ENCODE measurements around the gene SPTAN1.

Gene SPTAN1

DNA sequence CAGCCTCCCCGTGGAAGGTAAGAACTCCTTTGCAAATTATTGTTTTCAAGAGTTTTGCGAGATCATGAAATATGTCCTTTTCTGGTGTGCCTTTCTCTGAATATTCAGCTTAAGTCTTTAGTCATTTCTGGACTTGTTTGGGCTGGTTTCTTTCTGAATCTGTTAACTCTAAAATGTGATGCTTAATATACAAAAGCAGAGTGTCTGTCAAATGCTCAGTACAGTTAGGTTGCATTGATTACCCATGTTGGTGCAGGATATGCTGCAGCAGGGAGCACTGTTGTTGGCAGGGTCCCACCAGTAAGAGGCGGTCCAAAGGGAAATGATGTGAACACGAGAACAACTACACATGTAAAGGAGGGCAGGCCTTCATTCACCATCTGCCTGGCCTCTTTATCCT is 47.7 kb downstream of the SPTAN1 start:
- no peak for DNase-seq (ENCODE audit: low read depth in 2 of 2)

DNA sequence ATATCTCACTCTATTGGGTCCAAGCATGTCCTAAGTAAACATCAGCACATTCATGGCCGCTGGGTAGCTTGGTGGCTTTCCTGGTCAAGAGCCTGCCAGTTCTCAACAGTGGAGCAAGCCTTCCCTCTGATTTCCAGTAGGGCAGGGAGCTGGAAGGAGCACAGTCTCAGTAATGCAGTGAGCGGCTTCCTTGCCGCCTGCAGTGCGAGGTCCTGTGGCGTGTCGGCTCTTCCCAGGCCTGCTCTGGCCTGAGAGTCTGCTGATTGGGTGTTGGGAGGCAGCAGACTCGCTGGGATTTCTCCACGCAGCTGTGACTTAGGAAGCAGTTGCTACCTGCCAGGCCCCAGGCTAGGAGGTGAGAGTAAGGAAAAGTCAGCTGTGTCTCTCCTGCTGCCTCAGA is 51.3 kb downstream of the SPTAN1 start:
- DNase-seq (ENCODE audit: low read depth in 2 of 2) = no peak

- no peak for DNase-seq (ENCODE audit: low read depth in 2 of 2)
Measured at GRCh38 chr9:128607642-128608350, 55.4 kb downstream of the SPTAN1 start.

DNA sequence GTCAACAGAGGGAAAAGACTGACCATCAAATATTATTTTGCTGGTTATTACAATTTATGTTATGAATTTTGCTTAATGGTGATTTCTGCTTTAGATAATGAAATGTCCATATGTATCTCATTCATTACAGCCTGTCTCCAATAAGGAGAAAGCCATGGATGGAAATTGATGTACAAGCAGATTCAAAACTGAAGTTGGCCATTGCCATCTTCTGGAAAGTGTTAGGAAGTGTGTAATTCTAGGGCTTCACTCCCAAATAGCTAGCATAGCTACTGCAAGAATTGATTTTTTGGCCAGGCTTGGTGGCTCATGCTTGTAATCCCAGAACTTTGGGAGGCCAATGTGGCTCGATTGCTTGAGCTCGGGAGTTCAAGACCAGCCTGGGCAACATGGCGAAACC is 58.5 kb downstream of the SPTAN1 start:
- DNase-seq (ENCODE audit: low read depth in 2 of 2) = no peak

DNA sequence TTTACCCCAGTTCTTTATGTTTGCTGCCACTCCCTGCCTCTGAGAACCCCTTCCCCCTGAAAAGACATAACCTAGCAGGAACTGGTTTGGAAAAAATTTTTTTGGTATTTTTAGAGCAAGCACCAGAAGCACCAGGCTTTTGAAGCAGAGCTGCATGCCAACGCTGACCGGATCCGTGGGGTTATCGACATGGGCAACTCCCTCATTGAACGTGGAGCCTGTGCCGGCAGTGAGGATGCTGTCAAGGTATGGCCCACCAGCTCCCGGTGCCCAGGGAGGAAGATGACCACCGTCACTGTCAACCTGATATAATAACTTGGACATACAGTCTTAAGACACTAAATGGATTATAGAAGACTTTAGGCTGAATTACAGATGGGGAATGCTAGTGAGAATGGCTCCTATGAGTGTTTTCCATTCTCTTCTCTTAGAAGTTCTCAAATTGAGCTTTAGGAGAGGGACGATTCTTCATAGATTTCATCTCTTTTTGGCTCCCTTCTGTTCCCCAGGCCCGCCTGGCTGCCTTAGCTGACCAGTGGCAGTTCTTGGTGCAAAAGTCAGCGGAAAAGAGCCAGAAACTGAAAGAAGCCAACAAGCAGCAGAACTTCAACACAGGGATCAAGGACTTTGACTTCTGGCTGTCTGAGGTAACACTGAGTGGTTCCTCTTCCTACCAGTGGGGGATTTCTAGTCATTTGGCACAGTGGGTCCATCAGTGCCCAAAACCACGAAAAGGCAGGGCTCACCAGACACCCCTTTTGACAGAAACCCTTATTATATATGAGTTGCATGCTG is 59.4 kb downstream of the SPTAN1 start:
- DNase-seq (ENCODE audit: low read depth in 2 of 2) = no peak

DNA sequence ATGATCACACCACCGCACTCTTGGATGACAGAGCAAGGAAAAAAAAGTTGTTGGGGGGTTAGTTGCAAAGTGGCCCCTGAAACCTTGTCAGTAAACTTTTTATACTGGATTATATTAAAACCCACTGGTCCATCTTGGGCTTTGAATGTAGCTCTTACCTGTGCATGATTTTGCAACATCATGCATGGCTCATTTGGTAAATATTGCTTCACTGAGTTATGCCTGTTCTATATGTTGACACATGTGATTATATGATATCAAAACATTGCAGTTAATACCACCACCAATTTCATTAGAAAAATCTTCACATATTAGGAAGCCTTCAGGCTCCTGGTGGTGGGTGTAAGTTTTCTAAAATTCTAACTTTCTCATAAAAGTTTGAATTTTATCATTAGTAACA is 62.3 kb downstream of the SPTAN1 start:
- no peak for DNase-seq (ENCODE audit: low read depth in 2 of 2)

GRCh38 chr9:128615571-128615970 is 63.2 kb downstream of the SPTAN1 start:
- no peak for DNase-seq (ENCODE audit: low read depth in 2 of 2)

- DNase-seq (ENCODE audit: low read depth in 2 of 2) = no peak
Measured at GRCh38 chr9:128617943-128618342, 65.6 kb downstream of the SPTAN1 start.

DNA sequence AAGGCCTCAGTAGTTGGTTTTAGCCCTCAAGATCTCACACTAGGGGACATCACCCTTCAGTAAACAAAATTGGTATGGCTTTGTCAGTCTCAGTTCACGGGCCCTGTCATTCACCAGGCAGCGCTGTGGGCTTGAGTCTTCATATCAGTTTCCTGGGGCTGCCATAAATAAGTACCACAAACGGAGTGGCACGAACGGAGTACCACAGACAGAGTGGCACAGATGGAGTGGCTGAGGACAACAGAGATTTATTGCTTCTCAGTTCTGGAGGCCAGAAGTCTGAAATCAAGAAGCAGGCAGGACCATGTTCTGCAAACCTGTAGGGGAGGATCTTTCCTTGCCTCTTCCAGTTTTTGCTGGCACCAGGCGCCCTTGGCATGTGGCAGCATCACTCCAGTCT is 66.7 kb downstream of the SPTAN1 start:
- DNase-seq (ENCODE audit: low read depth in 2 of 2) = no peak

- DNase-seq (ENCODE audit: low read depth in 2 of 2) = no peak
Measured at GRCh38 chr9:128619779-128620178, 67.4 kb downstream of the SPTAN1 start.

GRCh38 chr9:128621730-128622455 is 69.5 kb downstream of the SPTAN1 start:
- DNase-seq (ENCODE audit: low read depth in 2 of 2) = no peak

DNA sequence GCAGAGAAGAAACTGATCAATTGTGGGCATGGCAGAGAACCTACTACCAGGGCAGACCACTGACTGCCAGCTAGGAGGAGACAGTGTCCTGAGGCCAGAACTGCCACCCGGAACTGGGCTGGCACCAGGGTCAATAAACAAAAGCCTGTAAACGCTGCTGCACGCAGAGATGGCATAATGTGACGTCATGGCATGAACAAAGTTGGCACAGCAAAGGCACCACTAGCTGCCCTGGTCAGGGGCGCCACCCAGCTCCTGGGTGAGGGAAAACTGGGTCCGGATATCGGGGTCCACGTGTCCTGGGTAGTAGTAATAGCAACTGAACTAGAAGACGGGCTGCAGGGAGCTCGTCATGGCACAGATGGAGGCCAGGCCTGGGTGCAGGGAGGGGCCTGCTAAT is 72.2 kb downstream of the SPTAN1 start:
- no peak for DNase-seq (ENCODE audit: low read depth in 2 of 2)

DNA sequence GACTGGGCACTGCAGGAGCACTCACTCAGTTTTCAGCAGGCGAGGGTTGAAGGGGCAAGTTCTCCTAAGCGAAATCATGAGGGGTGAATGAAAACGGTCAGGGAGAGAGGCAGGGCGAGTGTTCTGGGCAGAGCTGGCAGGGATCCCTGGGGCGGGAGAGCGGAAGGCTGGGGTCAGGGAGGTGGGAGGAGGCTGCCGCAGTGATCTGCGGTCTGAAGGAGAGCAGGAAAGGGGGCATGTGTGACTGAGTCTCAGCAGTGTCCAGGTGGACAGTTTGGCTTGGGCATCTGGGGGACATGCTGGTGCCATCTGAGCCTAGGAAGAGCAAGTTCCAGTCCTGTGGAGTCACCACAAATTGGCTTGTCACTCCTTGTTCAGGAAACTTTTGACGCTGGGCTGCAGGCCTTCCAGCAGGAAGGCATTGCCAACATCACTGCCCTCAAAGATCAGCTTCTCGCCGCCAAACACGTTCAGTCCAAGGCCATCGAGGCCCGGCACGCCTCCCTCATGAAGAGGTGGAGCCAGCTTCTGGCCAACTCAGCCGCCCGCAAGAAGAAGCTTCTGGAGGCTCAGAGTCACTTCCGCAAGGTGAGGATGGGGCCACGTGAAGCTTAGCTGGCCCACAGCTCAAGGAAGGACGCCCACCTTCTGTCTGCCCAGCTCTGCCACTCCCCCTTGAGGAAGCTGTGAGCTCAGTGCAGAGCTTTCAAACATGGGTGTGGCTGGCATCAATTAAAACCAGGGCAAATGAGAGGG is 73.2 kb downstream of the SPTAN1 start:
- no peak for DNase-seq (ENCODE audit: low read depth in 2 of 2)

DNA sequence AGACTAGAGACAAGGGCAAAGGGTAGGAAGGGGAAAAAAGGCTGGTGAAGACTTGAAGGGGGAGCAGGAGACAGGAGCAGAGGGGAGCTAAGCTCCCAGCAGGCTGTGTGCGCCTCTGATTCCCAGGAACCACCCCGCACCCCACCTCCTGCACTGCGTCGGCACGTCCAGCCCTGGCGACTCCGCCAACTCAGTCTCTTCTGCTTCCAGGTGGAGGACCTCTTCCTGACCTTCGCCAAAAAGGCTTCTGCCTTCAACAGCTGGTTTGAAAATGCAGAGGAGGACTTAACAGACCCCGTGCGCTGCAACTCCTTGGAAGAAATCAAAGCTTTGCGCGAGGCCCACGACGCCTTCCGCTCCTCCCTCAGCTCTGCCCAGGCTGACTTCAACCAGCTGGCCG is 73.8 kb downstream of the SPTAN1 start:
- DNase-seq (ENCODE audit: low read depth in 2 of 2) = no peak

GRCh38 chr9:128627127-128627715 is 74.8 kb downstream of the SPTAN1 start:
- DNase-seq (ENCODE audit: low read depth in 2 of 2) = no peak

DNA sequence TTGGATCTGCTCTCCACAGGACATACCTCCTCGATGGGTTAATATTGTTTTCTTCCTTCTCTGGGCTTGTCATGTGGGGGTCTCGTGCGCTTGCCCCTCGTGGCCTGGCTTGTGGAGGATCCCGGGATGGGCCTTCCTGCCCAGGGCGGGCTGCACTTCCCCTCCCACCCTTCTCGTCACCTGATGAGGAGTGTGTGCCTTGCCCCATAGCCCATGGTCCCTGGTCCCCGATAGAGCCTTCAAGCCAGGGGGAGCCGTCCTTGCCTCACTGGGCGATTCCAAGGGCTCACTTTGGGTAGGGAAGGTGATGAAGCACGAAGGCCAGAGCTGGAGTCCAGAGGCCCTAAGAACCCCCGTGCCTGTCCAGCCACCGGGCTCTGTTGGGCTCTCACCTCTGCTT is 75.5 kb downstream of the SPTAN1 start:
- DNase-seq (ENCODE audit: low read depth in 2 of 2) = no peak

- DNase-seq (ENCODE audit: low read depth in 2 of 2) = no peak
Measured at GRCh38 chr9:128628471-128629048, 76.2 kb downstream of the SPTAN1 start.

DNA sequence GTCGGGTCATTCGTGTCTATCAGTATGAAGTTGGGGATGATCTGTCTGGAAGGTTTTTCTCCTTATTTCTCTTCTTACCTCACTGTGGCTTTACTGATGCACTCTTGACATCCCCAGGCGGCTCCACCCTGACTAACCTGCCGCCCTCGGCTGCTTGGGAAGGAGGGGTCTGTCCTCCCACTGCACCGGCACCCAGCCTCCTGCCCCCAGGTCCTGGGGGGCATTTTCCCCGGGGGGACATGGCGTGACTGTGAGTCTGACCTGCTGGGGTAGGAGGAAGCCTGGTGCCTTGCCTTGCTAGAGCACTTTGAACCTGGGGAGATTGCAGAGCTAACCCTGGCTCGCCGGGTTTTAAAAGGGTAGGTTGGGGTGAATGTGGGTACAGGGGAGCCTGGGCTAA is 76.7 kb downstream of the SPTAN1 start:
- no peak for DNase-seq (ENCODE audit: low read depth in 2 of 2)

DNA sequence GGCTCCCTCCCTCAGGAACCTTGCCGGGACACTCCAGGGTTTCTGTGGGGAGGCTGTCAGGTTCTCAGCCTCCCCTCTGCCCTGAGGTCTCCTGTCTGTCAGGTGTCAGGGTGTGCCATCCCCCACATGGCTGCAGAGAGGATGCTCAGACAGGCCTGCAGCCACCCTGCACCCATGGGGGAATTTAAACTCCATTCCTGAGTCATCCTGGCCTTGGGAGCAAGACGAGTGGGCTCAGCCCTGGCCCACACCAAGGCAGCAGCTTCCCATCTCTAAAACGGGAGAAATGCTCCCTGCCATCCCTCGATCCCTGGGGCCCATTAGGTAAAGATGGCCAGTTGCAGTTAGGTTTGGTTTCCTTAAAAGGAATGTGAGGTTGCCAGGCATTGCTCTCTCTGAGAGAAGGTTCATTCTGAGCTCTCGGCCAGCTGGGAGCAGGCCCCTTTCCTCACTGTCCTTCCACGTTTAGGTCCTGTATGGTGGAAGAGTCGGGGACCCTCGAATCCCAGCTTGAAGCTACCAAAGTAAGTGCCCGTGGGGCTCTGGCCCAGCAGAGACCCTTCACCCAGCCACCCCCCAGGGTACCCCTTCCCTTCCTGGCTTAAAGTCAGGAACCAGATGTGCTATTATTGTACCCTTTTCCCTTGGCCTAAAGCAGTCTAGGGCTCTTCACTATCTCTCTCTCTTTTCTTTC is 77.6 kb downstream of the SPTAN1 start:
- DNase-seq (ENCODE audit: low read depth in 2 of 2) = no peak

GRCh38 chr9:128631636-128632035 is 79.2 kb downstream of the SPTAN1 start:
- no peak for DNase-seq (ENCODE audit: low read depth in 2 of 2)

GRCh38 chr9:128632066-128632465 is 79.7 kb downstream of the SPTAN1 start:
- DNase-seq (ENCODE audit: low read depth in 2 of 2) = no peak
